HFFc6 (cell line): ENCODE data around the gene STOM. TPM values are rescaled to one million over a fixed set of nuclear protein-coding genes. Genes with fewer than 3 reads are reported as not detected.

Experiments
- DNase-seq: peaks from one replicate; pipeline ENCODE4 v3.0.0-alpha.2; 2018
- H3K27ac Mint-ChIP-seq: 2 replicates; pipeline ENCODE4 v1.8.0; 2020; ENCODE audit warnings: mild to moderate bottlenecking, mixed read lengths
- H3K27me3 Mint-ChIP-seq: 2 replicates; pipeline ENCODE4 v1.8.0; 2021; ENCODE audit warnings: mild to moderate bottlenecking, moderate library complexity, mixed read lengths; ENCODE audit not compliant: insufficient read depth
- H3K36me3 Mint-ChIP-seq: 2 replicates; pipeline ENCODE4 v1.8.0; 2021; ENCODE audit warnings: low read depth, mixed read lengths
- H3K4me1 Mint-ChIP-seq: 2 replicates; pipeline ENCODE4 v1.8.0; 2020; ENCODE audit warnings: low read depth, mixed read lengths
- H3K4me3 Mint-ChIP-seq: 2 replicates; pipeline ENCODE4 v1.8.0; 2020; ENCODE audit warnings: mild to moderate bottlenecking, moderate library complexity, mixed read lengths
- H3K9me3 Mint-ChIP-seq: 2 replicates; pipeline ENCODE4 v1.8.0; 2020; ENCODE audit warnings: mild to moderate bottlenecking, mixed read lengths
- CTCF ChIP-seq: fragments of 200-600 bp; sonication (generic); IDR thresholded peaks from 2 replicates; pipeline ENCODE4 v1.5.0; 2021; ENCODE audit warnings: antibody characterized with exemption, mild to moderate bottlenecking
- total RNA-seq, 6 experiments: library from RNA; stranded (reverse); fragmentation: NEBNext Ultra II Directional; extraction: Animal tissue kit (Norgen Biotek cat#: 25700); gene quantifications; 2 replicates in 1 of 6; 3 replicates in 5 of 6; pipeline ENCODE4 v1.2.3, GENCODE V29; 2021

The STOM gene
- total RNA-seq, 6 experiments from 2014 or later = 85.4 to 151 (median 138) TPM

- no peak overlapping the region for H3K4me3 Mint-ChIP-seq
- H3K27me3 Mint-ChIP-seq = no peaks in the 10 kb centered on the region
- DNase-seq = no peak
- H3K4me1 Mint-ChIP-seq = peaks cover 85% of the 10 kb centered on the region
- TF ChIP-seq CTCF = no peak
- peak overlapping the region; percentile 64 for H3K27ac Mint-ChIP-seq
- peaks cover 35% of the 10 kb centered on the region for H3K36me3 Mint-ChIP-seq
- H3K9me3 Mint-ChIP-seq = no peaks in the 10 kb centered on the region
These were observed 11.3 kb downstream of the STOM start for GRCh38 chr9:121358751-121359150.

GRCh38 chr9:121357011-121357410 is 13.0 kb downstream of the STOM start:
- Mint-ChIP-seq H3K36me3 (peaks cover 42% of the 10 kb centered on the region), H3K27me3 (no peaks in the 10 kb centered on the region; the same call in 1 of the 2 replicates), H3K4me1 (peaks cover 84% of the 10 kb centered on the region), H3K27ac (peak overlapping the region; percentile 53), H3K4me3 (peak overlapping the region; percentile 7; the same call in 1 of the 2 replicates), H3K9me3 (no peaks in the 10 kb centered on the region)
- TF ChIP-seq CTCF = no peak
- no peak for DNase-seq

GRCh38 chr9:121354762-121355161 is 15.3 kb downstream of the STOM start:
- peaks cover 84% of the 10 kb centered on the region for H3K4me1 Mint-ChIP-seq
- H3K36me3 Mint-ChIP-seq = peaks cover 38% of the 10 kb centered on the region
- no peaks in the 10 kb centered on the region; the same call in 1 of the 2 replicates for H3K27me3 Mint-ChIP-seq
- no peaks in the 10 kb centered on the region for H3K9me3 Mint-ChIP-seq
- DNase-seq = no peak
- no peak for TF ChIP-seq CTCF
- H3K27ac Mint-ChIP-seq = peak overlapping the region; percentile 40; the same call in 1 of the 2 replicates
- no peak overlapping the region for H3K4me3 Mint-ChIP-seq

GRCh38 chr9:121354141-121354540 is 15.9 kb downstream of the STOM start:
- H3K4me1 Mint-ChIP-seq = peaks cover 83% of the 10 kb centered on the region
- H3K27ac Mint-ChIP-seq = no peak overlapping the region
- no peak overlapping the region for H3K4me3 Mint-ChIP-seq

GRCh38 chr9:121353241-121354061 is 16.6 kb downstream of the STOM start:
- peaks cover 34% of the 10 kb centered on the region for H3K36me3 Mint-ChIP-seq
- TF ChIP-seq CTCF = no peak
- peak overlapping the region; percentile 57; the same call in 1 of the 2 replicates for H3K27ac Mint-ChIP-seq
- peaks cover 76% of the 10 kb centered on the region for H3K4me1 Mint-ChIP-seq
- no peaks in the 10 kb centered on the region for H3K9me3 Mint-ChIP-seq
- no peak for DNase-seq
- H3K27me3 Mint-ChIP-seq = no peaks in the 10 kb centered on the region; the same call in 1 of the 2 replicates
- H3K4me3 Mint-ChIP-seq = no peak overlapping the region; the same call in 1 of the 2 replicates

More at GRCh38 chr9:121354141-121354540, 15.9 kb downstream of the STOM start:
- Mint-ChIP-seq H3K27me3 (no peaks in the 10 kb centered on the region; the same call in 1 of the 2 replicates), H3K36me3 (peaks cover 36% of the 10 kb centered on the region), H3K9me3 (no peaks in the 10 kb centered on the region)
- no peak for TF ChIP-seq CTCF
- DNase-seq = no peak
